Neuron (in vitro differentiated cells): ENCODE results near the gene GPR162.
A peak's percentile ranks its signal among the peaks of the same experiment; 100 is the strongest.

Source experiments
- H2AFZ ChIP-seq: one replicate; pipeline ENCODE4 v1.6.1; 2013; ENCODE audit warnings: low read depth, mild to moderate bottlenecking, inconsistent platforms, low read length, moderate library complexity
- H3K27me3 ChIP-seq: one replicate; pipeline ENCODE4 v1.6.1; 2013; ENCODE audit warnings: low read length; ENCODE audit not compliant: insufficient read depth
- H3K36me3 ChIP-seq: one replicate; pipeline ENCODE4 v1.6.1; 2013; ENCODE audit warnings: low read length; ENCODE audit not compliant: insufficient read depth
- H3K4me1 ChIP-seq: one replicate; pipeline ENCODE4 v1.6.1; 2013; ENCODE audit warnings: low read length; ENCODE audit not compliant: insufficient read depth
- H3K4me3 ChIP-seq: 2 replicates; pipeline ENCODE4 v1.5.1; 2013; ENCODE audit warnings: mild to moderate bottlenecking, low read length, moderate library complexity
- H3K9me3 ChIP-seq: one replicate; pipeline ENCODE4 v1.6.1; 2013; ENCODE audit warnings: low read length

Gene GPR162

DNA sequence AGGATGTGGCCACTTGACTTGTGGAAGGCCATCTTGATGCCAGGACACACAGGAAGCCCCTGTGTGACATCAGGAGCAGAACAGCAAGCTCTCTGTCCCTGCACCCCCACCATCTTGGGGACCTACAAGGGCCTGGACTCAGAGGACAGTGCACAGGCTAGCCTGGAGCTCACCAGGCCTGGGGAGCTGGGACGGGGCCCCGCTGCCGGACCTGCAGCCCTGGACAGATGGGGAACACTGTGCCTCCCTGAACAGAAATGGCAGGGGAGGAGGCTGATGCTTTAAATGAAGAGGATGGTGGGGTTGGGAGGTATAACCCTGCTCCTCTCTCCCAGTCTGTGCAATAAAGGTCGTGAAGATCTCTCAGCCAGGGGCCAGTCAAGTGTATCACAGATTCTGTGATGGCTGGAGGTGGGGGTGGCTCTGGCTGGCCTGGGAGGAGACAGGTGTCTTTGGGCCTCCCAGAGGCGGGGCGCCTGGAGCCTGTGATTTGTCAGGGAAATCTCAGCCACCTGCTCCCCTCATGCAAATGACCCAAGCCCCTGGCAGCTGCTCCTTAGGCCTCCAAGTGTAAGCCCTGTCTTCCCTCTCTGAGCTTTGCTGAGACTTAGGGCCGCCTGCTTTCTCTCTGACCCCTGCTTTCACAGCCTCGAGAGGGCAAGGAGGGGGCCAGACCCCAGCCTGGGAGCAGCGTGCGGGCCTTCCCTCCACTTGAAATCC lies 18.0 kb downstream of the GPR162 start:
- no peak overlapping the region for H3K4me3 ChIP-seq
- H3K27me3 ChIP-seq: no peaks in the 10 kb centered on the region
- H3K9me3 ChIP-seq: no peaks in the 10 kb centered on the region
- peaks cover 68% of the 10 kb centered on the region for H3K36me3 ChIP-seq
- no peak overlapping the region for H2AFZ ChIP-seq
- H3K4me1 ChIP-seq: peaks cover 8% of the 10 kb centered on the region

- Histone ChIP-seq H3K4me3 (no peak overlapping the region), H3K36me3 (peaks cover 70% of the 10 kb centered on the region), H3K9me3 (no peaks in the 10 kb centered on the region), H3K27me3 (no peaks in the 10 kb centered on the region), H3K4me1 (peaks cover 8% of the 10 kb centered on the region), H2AFZ (no peak overlapping the region)
These were observed 18.7 kb downstream of the GPR162 start for GRCh38 chr12:6840330-6840729.

DNA sequence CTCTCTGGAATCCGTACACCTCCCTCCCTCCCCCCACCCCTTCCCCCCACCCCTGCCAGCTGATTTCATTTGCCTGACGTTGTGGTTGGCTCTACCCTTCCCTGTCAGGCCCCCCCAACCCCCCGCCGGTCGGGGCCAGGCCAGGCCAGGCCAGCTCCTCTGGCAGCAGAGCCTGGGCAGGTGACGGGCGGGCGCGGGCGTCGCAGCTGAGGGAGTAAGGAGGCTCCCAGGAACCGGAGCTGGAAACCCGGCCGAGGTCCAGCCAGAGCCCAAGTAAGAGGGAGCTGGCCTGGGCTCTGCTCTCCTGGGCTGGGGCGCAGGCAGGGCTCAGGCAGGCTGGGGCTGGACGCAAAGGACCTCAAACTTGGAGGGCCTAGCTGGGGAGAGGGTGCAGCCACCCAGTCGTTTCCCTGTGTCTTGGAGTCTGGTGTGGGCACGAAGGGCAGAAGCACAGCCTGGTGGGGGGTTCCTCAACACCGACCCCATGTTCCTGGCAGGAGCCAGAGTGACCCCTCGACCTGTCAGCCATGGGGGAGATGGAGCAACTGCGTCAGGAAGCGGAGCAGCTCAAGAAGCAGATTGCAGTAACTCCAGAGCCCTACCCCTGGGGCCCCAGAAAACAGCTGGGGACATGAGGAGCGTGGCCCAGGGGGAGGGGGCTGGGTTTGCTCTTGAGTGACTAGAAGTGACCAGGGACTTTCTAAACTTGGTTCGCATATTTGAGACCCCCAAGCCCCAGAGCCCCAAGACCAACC lies 19.3 kb downstream of the GPR162 start, which contains the start of gene GNB3:
TSS of gene GNB3 (plus strand) at position 165 of the 755 bp plus-strand sequence. CDS start at position 528, 363 bp downstream.
- Histone ChIP-seq H3K36me3 (peaks cover 75% of the 10 kb centered on the region), H3K4me1 (peaks cover 8% of the 10 kb centered on the region), H3K4me3 (no peak within 1 kb of the TSS), H3K9me3 (no peaks in the 10 kb centered on the region), H3K27me3 (no peaks in the 10 kb centered on the region), H2AFZ (no peak within 1 kb of the TSS)

DNA sequence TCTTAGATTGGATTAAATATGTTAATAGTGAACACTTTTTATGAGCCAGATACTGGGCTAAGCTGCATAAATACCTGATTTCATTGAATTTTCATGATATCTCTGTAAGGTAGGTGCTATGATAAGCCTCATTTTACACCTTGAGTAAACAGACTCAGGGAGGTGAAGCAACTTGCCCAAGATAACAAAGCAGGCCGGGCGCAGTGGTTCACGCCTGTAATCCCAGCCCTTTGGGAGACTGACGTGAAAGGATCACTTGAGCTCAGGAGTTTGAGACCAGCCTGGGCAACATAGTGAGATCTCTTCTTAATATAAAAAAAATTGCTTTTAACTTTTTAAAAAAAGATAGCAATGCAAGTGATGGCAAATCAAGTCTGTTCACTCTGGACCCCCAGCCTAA lies 20.5 kb downstream of the GPR162 start:
- H3K36me3 ChIP-seq: peaks cover 77% of the 10 kb centered on the region
- peaks cover 8% of the 10 kb centered on the region for H3K4me1 ChIP-seq
- no peak overlapping the region for H2AFZ ChIP-seq
- H3K27me3 ChIP-seq: no peaks in the 10 kb centered on the region
- H3K9me3 ChIP-seq: no peaks in the 10 kb centered on the region
- H3K4me3 ChIP-seq: no peak overlapping the region

- no peak overlapping the region for H3K4me3 ChIP-seq
- H3K27me3 ChIP-seq: no peaks in the 10 kb centered on the region
- H2AFZ ChIP-seq: no peak overlapping the region
- H3K36me3 ChIP-seq: peaks cover 75% of the 10 kb centered on the region
- no peaks in the 10 kb centered on the region for H3K9me3 ChIP-seq
- peaks cover 8% of the 10 kb centered on the region for H3K4me1 ChIP-seq
These were observed 21.7 kb downstream of the GPR162 start for GRCh38 chr12:6843118-6843902.

GRCh38 chr12:6845395-6845794 lies 23.8 kb downstream of the GPR162 start:
- Histone ChIP-seq H3K4me1 (peaks cover 7% of the 10 kb centered on the region), H3K4me3 (no peak overlapping the region), H2AFZ (no peak overlapping the region), H3K36me3 (peaks cover 74% of the 10 kb centered on the region), H3K9me3 (no peaks in the 10 kb centered on the region), H3K27me3 (no peaks in the 10 kb centered on the region)

DNA sequence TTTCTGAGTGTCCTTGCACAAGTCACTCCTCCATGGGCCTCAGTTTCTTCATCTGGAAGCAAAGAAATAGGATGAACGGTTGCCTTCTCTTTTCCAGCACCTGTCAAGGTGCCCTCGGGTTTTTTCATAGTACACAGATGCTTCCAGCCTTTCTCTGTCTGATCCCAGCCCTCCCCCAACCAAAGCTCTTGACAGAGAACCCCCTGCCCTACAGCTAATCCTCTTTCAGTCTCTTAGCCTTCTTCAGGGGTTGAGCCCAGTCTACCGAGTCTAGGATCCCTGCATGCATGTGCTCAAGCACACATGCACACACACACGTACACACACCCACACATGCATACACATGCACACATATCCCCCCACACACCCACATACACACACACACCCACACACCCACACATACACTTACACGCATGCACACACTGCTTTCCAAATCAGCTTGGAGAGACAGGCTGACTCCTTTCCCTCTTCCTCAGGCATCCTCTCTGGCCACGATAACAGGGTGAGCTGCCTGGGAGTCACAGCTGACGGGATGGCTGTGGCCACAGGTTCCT lies 24.8 kb downstream of the GPR162 start:
- Histone ChIP-seq H2AFZ (no peak overlapping the region), H3K4me1 (peaks cover 12% of the 10 kb centered on the region), H3K27me3 (no peaks in the 10 kb centered on the region), H3K9me3 (no peaks in the 10 kb centered on the region), H3K36me3 (peaks cover 74% of the 10 kb centered on the region), H3K4me3 (no peak overlapping the region)

DNA sequence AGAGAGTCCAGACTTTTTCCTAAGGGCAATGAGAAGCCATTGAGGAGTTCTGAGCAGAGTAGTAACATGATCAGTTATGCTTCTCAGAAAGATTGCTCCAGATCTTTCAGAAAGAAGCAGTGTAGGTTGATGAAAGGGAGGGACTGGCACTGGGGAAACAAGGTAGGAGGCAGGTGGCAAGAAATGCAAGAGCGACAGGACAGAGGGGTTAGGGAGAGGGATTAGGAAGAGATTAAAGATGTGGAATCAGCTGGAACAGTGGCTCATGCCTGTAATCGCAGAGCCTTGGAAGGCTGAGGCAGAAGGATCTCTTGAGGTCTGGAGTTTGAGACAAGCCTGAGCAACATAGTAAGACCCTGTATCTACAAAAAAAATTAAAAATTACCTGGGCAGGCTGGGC lies 26.1 kb downstream of the GPR162 start:
- H3K4me3 ChIP-seq: no peak overlapping the region
- H3K4me1 ChIP-seq: peaks cover 12% of the 10 kb centered on the region
- H3K9me3 ChIP-seq: no peaks in the 10 kb centered on the region
- H3K27me3 ChIP-seq: no peaks in the 10 kb centered on the region
- H2AFZ ChIP-seq: no peak overlapping the region
- H3K36me3 ChIP-seq: peaks cover 66% of the 10 kb centered on the region

DNA sequence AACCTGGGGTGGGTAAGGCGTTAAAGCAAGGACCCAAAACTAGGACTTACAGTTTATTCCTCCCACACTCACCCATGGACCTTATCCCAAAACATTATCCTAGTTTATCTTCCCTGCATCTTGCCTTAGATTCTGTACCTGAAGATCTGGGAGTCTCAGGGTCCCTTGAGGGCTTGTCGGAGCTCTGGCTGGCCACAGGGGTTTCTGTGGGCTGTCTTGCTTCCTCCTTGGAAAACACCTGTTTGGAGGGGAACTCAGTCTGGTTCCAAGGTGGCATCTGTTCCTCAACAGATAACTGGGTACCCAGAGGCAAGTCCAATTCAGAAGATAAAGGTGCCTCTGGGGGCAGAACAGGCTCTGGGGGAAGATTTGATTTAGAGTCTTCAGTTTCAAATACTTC lies 27.8 kb downstream of the GPR162 start:
- no peak overlapping the region for H2AFZ ChIP-seq
- peaks cover 27% of the 10 kb centered on the region for H3K4me1 ChIP-seq
- H3K27me3 ChIP-seq: no peaks in the 10 kb centered on the region
- no peak overlapping the region for H3K4me3 ChIP-seq
- no peaks in the 10 kb centered on the region for H3K9me3 ChIP-seq
- peaks cover 52% of the 10 kb centered on the region for H3K36me3 ChIP-seq

DNA sequence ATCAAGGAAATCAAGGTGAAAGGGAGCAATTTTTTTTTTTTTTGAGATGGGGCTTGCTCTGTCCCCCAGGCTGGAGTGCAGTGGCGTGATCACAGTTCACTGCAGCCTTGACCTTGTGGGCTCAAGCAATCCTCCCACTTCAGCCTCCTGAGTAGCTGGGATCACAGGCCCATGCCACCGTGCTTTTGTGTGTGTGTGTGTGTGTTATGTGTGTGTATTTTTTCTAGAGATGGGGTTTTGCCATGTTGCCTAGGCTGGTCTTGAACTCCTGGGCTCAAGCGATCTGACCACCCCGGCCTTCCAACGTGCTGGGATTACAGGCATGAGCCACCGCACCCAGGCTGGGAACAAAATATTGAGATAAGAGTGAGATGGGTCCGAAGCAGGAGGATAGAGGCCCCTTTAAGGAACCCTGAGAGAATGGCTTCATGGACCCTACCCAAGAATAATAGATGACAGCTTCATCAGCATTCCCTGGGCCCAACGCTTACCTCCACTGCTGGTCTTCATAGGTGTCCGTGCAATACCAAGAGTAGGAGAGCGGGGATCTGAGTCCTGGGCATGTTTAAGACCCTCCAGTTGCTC lies 28.4 kb downstream of the GPR162 start:
- Histone ChIP-seq H3K4me3 (peak overlapping the region; percentile 59), H3K9me3 (no peaks in the 10 kb centered on the region), H2AFZ (no peak overlapping the region), H3K27me3 (no peaks in the 10 kb centered on the region), H3K36me3 (peaks cover 46% of the 10 kb centered on the region), H3K4me1 (peaks cover 27% of the 10 kb centered on the region)

DNA sequence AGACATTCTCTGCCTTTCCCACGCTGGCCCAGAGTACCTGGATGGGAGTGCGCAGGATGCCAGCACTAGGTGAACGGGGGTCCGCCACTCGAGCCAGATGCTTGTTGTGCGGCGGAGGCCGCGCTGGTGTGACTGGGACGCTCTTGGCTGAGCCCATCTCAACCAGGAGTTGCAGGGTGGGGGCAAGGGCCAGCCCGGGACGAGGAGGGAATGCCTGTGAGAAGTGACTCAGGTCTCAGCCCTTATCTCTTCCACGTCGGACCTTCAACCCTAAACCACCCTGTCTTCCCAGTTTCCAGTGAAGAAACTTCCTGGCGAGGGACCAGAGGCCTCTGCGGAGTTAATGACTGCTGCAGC lies 29.2 kb downstream of the GPR162 start:
- Histone ChIP-seq H3K4me1 (peaks cover 27% of the 10 kb centered on the region), H3K27me3 (no peaks in the 10 kb centered on the region), H3K9me3 (no peaks in the 10 kb centered on the region), H2AFZ (no peak overlapping the region), H3K4me3 (peak overlapping the region; percentile 59), H3K36me3 (peaks cover 43% of the 10 kb centered on the region)

GRCh38 chr12:6851153-6851920 lies 29.7 kb downstream of the GPR162 start, which contains the start of gene CDCA3:
Gene CDCA3, minus strand, starts transcription at chr12:6851286. Its CDS starts 334 bp downstream, at chr12:6850952.
- H3K4me1 ChIP-seq: peaks cover 27% of the 10 kb centered on the region
- peaks cover 43% of the 10 kb centered on the region for H3K36me3 ChIP-seq
- peak within 1 kb of the TSS; percentile 59 for H3K4me3 ChIP-seq

More at GRCh38 chr12:6851153-6851920, 29.7 kb downstream of the GPR162 start, which contains the start of gene CDCA3:
- Histone ChIP-seq H3K9me3 (no peaks in the 10 kb centered on the region), H2AFZ (peak within 1 kb of the TSS; percentile 8), H3K27me3 (no peaks in the 10 kb centered on the region)
